Activated T-helper 1 cell treated with Interleukin-2 at 50 U/mL for 16 hours (primary cell): ENCODE data around the gene FAM13C.
"Not testable (repeated sequence)": the region's sequence is repeated elsewhere in the genome, so short reads cannot be mapped to it uniquely, and the experiment has no call there.

Source experiments
- DNase-seq: peaks from one replicate; pipeline ENCODE4 v3.0.0-alpha.2; 2020; ENCODE audit warnings: low read depth

FAM13C gene

GRCh38 chr10:59276133-59276532 lies 86.2 kb downstream of the FAM13C start:
- no peak for DNase-seq

GRCh38 chr10:59273445-59273844 lies 88.9 kb downstream of the FAM13C start:
- no peak for DNase-seq

- no peak for DNase-seq
Observed at GRCh38 chr10:59272061-59272460, 90.3 kb downstream of the FAM13C start.

- no peak for DNase-seq
Observed at GRCh38 chr10:59271160-59271559, 91.2 kb downstream of the FAM13C start.

GRCh38 chr10:59270492-59270891 lies 91.9 kb downstream of the FAM13C start:
- no peak for DNase-seq

- DNase-seq = no peak
Observed at GRCh38 chr10:59269651-59270050, 92.7 kb downstream of the FAM13C start.

- no peak for DNase-seq
Observed at GRCh38 chr10:59268460-59268859, 93.9 kb downstream of the FAM13C start.

- DNase-seq = no peak
Observed at GRCh38 chr10:59266321-59266720, 96.0 kb downstream of the FAM13C start.

GRCh38 chr10:59265141-59265540 lies 97.2 kb downstream of the FAM13C start:
- no peak for DNase-seq

- DNase-seq = no peak
Observed at GRCh38 chr10:59258890-59259289, 103.5 kb downstream of the FAM13C start.

GRCh38 chr10:59257224-59257623 lies 105.1 kb downstream of the FAM13C start:
- DNase-seq = no peak

GRCh38 chr10:59255463-59255862 lies 106.9 kb downstream of the FAM13C start:
- DNase-seq = no peak

- DNase-seq = no peak
Observed at GRCh38 chr10:59252491-59252890, 109.9 kb downstream of the FAM13C start.

GRCh38 chr10:59245686-59246085 lies 116.7 kb downstream of the FAM13C start:
- no peak for DNase-seq

GRCh38 chr10:59244871-59245270 lies 117.5 kb downstream of the FAM13C start:
- DNase-seq = no peak

- no peak for DNase-seq
Observed at GRCh38 chr10:59243611-59244195, 118.6 kb downstream of the FAM13C start.

GRCh38 chr10:59242991-59243390 lies 119.4 kb downstream of the FAM13C start:
- no peak for DNase-seq

- no peak for DNase-seq
Observed at GRCh38 chr10:59242057-59242456, 120.3 kb downstream of the FAM13C start.

- no peak for DNase-seq
Observed at GRCh38 chr10:59240582-59241183, 121.7 kb downstream of the FAM13C start.

- DNase-seq = not testable (repeated sequence)
Observed at GRCh38 chr10:59239108-59239507, 123.2 kb downstream of the FAM13C start.

GRCh38 chr10:59237775-59238174 lies 124.6 kb downstream of the FAM13C start:
- no peak for DNase-seq

GRCh38 chr10:59236064-59236697 lies 126.2 kb downstream of the FAM13C start:
- DNase-seq = no peak

- DNase-seq = no peak
Observed at GRCh38 chr10:59234816-59235429, 127.4 kb downstream of the FAM13C start.
